NCI-H2029 treated with DMSO at 0.1 percent for 48 hours (cell line): Measurements from ENCODE around the gene RPL28.
A peak's percentile ranks its signal among the peaks of the same experiment; 100 is the strongest.

Experiments used
- DNase-seq: peaks from one replicate; lab custom pipeline; 2025; lab: John Stamatoyannopoulos, UW

Gene RPL28

GRCh38 chr19:55385724-55386492 is at the start of gene RPL28:
TSS of gene RPL28 (plus strand) at chr19:55385932. CDS start at chr19:55386358, 426 bp downstream.
- DNase-seq, result peak; percentile 97

DNA sequence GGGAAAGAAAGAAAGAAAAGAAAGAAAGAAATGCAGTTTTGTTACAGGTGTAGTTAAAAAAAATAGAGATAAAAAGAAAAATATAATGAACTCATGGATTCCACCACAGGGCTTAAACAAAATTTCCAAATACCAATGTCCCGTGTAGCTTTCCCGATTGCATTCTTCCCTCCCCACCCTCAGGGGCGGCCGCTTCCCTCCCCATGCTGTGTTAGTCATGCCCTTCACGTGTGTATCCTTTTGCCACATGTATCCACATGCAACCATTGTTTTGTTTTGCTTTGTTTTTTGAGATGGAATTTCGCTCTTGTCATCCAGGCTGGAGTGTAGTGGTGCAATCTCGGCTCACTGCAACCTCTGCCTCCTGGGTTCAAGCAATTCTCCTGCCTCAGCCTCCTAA is 49.6 kb upstream of the RPL28 start:
- no peak for DNase-seq

GRCh38 chr19:55339105-55339888 is 46.4 kb upstream of the RPL28 start, which contains the start of gene KMT5C:
TSS of gene KMT5C (plus strand) at chr19:55339876. CDS start at chr19:55341937, 2,061 bp downstream.
- DNase-seq, result peak; percentile 99

DNA sequence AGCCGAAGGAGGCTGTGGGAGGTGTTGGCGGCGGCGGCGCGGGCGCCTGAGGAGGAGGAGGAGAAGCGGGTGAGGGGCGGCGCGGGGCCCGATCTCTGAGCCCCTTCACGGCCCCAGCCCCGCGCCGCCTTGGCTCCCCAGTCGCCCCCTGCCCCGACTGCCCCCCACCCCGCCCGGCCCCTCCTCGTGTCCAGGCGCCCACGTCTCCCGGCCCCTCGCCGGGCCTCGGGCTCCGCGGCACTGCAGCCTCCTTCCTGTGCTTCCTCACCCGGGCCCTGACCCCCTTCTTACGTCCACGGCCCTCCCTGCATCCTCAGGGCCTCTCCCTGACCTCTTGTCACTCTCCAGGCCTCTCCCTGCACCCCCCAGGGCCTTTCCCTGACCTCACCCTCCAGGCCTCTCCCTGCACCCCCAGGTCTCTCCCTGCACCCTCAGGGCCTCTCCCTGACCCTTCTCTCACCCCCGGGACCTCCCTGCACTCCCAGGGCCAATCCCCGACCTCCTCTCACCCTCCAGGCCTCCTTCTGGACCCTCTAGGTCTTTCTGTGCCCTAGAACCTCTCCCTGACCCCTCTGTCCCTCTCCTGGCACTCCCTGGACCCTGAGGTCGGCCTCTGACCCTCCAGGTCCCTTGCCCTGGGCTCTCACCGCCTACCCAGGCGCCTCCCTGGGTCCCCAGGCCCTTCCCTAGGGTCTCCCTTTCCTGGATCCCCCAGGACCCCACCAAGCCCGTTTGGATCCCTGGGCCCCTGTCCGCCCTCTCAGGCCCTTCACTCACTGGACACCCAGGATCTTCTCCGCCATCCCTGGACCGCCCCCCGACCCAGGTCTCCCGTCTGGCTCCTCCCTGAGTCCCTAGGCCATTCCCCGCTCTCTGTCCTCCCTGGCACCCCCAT is 45.6 kb upstream of the RPL28 start:
- no peak for DNase-seq

DNA sequence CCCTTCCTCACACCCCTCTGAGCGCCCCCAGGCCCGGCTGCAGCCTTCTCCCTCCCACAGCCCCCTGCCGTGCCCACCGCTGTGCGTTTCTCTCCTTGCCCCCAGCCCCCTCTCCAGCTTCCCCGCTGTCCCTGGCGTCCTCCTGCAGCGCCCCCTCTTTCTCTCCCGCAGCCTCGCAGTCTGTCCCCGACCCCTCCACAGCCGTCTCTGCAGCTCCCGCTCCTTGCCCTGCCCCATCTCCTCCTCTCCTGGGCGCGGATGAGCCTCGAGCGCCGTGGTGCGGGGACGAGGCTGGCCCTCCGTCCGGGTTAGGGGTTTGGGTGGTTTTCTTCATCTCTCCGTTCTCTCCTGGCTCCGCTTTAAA is 45.0 kb upstream of the RPL28 start:
- DNase-seq, result no peak

- DNase-seq, result no peak
These were observed 44.6 kb upstream of the RPL28 start for GRCh38 chr19:55341171-55341588.

DNA sequence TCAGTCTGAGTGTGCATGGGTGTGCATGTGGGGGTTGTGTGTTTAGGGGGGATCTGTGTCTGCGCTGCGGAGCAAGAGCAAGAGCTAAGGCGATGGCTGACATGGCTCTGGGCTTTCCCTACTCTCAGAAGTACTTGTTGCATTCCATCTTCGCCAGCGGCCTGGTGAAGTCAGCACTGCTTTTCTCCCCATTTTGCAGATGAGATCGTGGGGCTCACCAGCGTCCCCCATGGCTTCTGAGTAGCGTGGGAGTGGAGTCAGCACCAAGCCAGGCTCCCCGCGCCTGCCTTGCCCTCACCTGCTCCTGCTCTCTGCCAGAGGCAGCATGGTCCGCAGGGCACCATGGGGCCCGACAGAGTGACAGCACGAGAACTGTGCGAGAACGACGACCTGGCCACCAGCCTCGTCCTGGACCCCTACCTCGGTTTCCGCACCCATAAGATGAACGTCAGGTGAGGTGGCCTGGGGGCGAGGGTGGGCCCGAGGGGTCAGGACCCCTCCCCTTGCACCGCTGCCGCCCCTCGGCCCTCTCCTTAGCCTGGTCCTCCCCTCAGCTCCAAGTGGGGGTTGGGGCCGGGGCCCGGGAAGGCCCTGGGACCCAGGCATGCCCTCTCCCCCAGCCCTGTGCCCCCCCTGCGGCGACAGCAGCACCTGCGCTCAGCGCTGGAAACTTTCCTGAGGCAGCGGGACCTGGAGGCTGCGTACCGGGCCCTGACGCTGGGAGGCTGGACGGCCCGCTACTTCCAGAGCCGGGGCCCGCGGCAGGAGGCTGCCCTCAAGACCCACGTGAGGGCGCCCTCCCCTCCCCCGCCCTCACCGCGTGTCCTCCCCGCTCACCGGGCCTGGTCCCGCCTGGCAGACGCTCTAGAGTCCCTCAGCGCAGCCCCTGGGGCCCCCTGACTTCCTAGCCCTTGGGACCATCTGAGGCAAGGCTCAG is 43.9 kb upstream of the RPL28 start:
- DNase-seq, result no peak

DNA sequence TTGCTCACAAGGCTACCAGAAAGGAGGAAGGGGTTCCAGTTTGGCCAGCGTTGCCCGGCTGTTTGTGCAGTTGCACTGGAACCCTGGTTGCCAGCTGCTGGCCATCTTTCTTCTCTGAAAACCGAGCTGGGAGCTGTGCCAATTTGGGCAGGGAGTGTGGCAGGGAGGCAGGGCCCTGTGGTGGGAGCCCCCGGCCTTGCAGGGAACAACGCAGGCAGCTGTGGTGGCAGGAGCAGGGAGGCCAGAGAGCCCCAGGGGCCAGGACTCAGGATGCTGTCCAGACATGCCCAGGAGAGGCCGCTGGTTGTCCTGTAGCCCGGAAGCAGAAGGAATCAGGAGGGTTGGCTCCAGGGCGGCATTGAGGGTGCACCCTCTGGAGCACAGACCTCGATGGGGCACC is 41.3 kb upstream of the RPL28 start:
- DNase-seq, result no peak

GRCh38 chr19:55345101-55345817 is 40.5 kb upstream of the RPL28 start:
- DNase-seq, result no peak

GRCh38 chr19:55345818-55346724 is 39.7 kb upstream of the RPL28 start:
- no peak for DNase-seq

GRCh38 chr19:55346725-55347441 is 38.8 kb upstream of the RPL28 start:
- DNase-seq, result no peak

DNA sequence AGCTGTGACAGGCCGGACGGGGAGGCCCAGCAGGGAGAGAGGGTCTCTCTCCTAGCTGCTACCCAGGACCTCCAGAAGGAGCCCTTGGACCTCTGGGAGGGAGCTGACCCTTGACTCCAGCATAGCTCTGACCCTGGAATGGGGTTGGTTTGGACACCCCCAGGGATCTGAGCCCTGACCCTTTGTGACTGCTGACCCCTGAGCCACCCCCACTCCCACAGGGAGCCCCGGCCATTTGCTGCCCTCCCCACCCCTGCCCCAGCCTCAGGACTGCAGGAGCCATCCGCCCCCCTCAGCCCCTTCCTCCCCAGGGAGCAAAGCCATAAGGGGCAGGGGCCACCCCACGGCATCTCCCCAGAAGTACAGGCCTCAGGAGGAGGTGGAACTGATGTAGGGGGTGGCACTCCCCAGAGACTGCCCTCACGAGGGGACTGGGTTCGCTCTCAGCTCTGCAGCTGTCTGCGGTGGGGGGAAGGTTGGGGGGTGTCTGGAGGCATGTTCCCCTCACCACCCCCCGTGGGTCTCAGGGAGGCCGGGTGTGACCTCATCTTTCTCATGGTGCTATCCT is 38.2 kb upstream of the RPL28 start:
- no peak for DNase-seq

GRCh38 chr19:55348317-55349034 is 37.3 kb upstream of the RPL28 start:
- DNase-seq, result no peak

- DNase-seq, result no peak
These were observed 35.0 kb upstream of the RPL28 start for GRCh38 chr19:55350620-55351315.

DNA sequence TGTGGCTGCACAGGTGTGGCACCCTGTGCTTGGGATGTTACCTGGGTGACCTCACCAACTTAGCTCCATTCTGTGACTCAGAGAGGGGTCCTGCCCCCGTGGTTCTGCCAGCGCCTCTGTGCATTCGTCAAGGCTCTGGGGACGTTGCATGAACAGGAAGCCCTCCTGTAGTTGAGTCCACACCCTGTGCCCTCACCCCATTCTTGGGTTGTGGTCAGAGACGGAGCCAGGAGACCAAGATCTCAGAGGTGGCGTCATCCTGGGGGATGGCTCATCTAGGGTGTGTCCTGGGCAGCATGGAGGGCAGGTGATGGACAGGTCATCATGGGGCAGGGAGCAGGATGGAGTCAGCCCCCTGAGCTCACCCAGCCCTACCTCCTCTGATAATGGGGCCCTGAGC is 33.7 kb upstream of the RPL28 start:
- no peak for DNase-seq

DNA sequence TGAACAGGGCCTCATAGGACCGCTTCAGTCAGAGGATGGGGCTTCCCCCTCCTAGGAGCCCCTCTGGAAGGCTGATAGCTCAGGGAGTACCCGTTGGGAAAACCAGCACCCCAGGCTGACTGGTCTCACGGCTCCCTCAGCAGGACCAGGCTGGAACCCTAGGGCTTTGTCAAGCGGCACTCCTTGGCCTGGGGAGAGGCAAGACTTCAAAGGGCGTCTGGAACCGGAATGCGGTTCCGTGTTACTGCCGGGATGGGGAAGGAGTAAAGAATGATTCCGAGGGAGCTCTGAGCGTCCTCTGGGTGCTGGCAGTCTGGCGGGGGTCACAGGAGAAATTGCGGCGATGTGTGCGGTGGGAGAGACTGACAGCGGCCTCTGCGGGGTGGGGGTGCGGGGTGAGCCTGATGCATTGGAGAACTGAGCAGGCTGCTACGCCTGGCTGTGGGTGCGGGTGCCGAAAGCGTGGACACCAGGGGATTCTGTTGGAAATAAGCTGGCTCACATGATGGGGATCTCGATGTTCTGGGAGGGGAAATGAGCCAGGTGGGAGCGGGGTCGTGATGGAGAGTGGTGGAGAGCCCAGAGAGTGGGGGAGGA is 33.1 kb upstream of the RPL28 start:
- no peak for DNase-seq

GRCh38 chr19:55353356-55353802 is 32.4 kb upstream of the RPL28 start:
- no peak for DNase-seq
